ENCODE data around the gene RAPGEF4. TPM values are rescaled to one million over a fixed set of nuclear protein-coding genes. Genes with fewer than 3 reads are reported as not detected.

RAPGEF4 gene
- total RNA-seq, 2 experiments from 2014 or later = 0.33 to 0.72 TPM

DNA sequence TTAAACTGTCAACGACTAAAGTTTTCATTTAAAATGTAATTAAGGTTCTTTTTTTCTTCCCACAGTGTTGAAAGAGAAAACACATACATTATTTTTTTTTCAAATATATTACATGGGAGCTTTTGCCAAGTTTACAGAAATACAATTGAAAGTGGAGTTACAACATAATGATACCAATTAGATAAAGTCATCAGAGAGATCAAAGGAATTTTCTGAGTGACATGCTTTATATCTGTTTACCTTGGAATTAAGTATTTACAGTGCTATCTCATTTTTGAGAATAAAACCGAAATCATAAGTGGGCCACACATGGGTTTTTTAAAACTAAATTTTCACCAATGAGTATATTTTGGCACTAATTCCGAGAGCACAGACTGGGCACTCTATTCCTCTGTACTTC is 165.2 kb downstream of the RAPGEF4 start:
- DNase-seq = no peak
- no peak overlapping the region for H3K27ac Mint-ChIP-seq
- H3K4me1 Mint-ChIP-seq = no peaks in the 10 kb centered on the region
- no peaks in the 10 kb centered on the region for H3K36me3 Mint-ChIP-seq
- H3K9me3 Mint-ChIP-seq = no peaks in the 10 kb centered on the region
- H3K4me3 Mint-ChIP-seq = no peak overlapping the region
- peaks cover 11% of the 10 kb centered on the region for H3K27me3 Mint-ChIP-seq

DNA sequence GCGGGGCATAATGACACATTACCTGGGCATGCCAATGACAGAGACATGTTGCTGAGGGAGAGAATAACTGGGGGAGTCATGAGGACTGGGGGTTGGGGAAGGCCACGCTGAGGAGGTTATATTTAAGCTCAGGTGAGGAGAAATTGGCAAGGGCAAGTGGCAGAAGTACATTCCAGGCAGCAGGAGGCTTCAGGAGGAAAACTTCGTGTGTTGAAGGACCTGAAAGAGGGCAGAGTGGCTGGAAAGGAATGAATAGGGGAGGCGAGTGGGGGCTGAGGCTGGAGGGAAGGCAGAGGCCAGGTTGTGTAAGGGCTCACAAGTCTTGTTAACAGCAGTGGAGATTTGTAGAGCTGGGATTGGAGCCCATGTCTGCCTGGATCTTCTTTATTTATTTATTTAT is 166.3 kb downstream of the RAPGEF4 start:
- Mint-ChIP-seq H3K9me3 (no peaks in the 10 kb centered on the region), H3K36me3 (no peaks in the 10 kb centered on the region), H3K4me1 (no peaks in the 10 kb centered on the region), H3K27ac (no peak overlapping the region), H3K27me3 (peaks cover 11% of the 10 kb centered on the region), H3K4me3 (no peak overlapping the region)
- no peak for DNase-seq

DNA sequence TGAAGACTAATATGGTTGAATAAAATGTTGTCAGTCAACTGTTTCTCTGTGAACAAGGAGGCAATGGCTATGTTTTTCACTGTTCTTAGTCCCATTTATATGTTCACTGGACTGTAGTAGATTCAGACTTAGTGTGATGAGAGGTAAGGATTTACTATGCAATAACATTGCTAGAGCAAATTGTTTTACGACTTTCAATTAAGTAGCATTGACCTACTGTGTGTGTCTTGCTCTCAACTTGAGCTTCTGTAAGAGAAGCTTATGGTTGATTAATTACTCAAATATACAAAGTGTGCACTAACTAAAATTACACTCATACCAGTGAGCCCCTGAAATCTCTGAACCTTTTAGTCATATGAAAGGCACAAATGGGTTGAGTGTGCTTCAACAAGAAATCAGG is 168.6 kb downstream of the RAPGEF4 start:
- Mint-ChIP-seq H3K4me3 (no peak overlapping the region), H3K36me3 (no peaks in the 10 kb centered on the region), H3K4me1 (no peaks in the 10 kb centered on the region), H3K27me3 (no peaks in the 10 kb centered on the region), H3K9me3 (no peaks in the 10 kb centered on the region), H3K27ac (no peak overlapping the region)
- no peak for DNase-seq

- H3K36me3 Mint-ChIP-seq = no peaks in the 10 kb centered on the region
- no peaks in the 10 kb centered on the region for H3K27me3 Mint-ChIP-seq
- no peak for DNase-seq
- no peak overlapping the region for H3K27ac Mint-ChIP-seq
- no peaks in the 10 kb centered on the region for H3K4me1 Mint-ChIP-seq
- H3K9me3 Mint-ChIP-seq = no peaks in the 10 kb centered on the region
- no peak overlapping the region for H3K4me3 Mint-ChIP-seq
Measured at GRCh38 chr2:172905937-172906811, 170.5 kb downstream of the RAPGEF4 start.

DNA sequence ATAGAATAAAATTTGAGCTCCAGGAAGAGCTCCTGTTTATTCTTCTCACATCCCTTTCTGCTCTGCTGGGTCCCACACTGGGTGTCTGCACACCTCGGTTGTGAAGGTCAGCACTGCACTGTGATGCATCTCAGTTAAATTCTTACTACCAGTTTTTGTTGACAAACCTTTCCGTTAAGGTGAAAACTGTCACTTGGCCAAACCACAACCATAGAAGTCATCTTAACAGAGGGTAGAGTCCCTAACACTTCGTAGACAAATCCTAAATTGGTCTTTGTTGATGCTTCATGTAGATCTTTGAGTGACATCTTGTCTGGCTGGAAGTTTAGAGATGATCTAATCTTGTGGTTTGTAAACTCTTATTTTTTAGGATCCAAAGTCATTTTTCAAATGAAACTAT is 172.6 kb downstream of the RAPGEF4 start:
- H3K4me1 Mint-ChIP-seq = peaks cover 8% of the 10 kb centered on the region
- H3K27ac Mint-ChIP-seq = no peak overlapping the region
- no peaks in the 10 kb centered on the region for H3K27me3 Mint-ChIP-seq
- H3K4me3 Mint-ChIP-seq = no peak overlapping the region
- no peak for DNase-seq
- no peaks in the 10 kb centered on the region for H3K36me3 Mint-ChIP-seq
- no peaks in the 10 kb centered on the region for H3K9me3 Mint-ChIP-seq

- H3K9me3 Mint-ChIP-seq = no peaks in the 10 kb centered on the region
- DNase-seq = no peak
- peaks cover 8% of the 10 kb centered on the region for H3K4me1 Mint-ChIP-seq
- no peak overlapping the region for H3K27ac Mint-ChIP-seq
- no peaks in the 10 kb centered on the region for H3K27me3 Mint-ChIP-seq
- H3K4me3 Mint-ChIP-seq = no peak overlapping the region
- H3K36me3 Mint-ChIP-seq = no peaks in the 10 kb centered on the region
Measured at GRCh38 chr2:172909454-172909853, 173.8 kb downstream of the RAPGEF4 start.

DNA sequence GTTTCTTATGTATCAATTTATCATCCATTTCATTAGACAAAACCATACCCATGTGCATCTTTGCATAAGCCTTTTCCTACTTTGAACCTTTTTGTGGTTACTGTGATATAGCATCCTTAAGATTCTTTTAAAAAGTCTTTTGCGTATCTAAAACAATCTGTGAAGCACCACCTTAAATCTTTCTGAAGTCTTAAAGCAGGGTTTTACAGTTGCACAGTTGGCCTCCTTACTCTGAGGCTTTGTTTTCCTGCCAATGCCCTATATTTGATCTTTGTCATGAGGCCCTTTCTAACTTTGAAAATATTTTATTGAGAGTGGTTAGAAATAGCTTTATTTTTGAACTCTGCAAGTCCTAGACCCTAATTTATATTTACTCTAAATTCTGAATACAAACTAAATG is 176.6 kb downstream of the RAPGEF4 start:
- DNase-seq = no peak
- H3K9me3 Mint-ChIP-seq = no peaks in the 10 kb centered on the region
- peaks cover 8% of the 10 kb centered on the region for H3K4me1 Mint-ChIP-seq
- H3K27ac Mint-ChIP-seq = no peak overlapping the region
- no peak overlapping the region for H3K4me3 Mint-ChIP-seq
- H3K27me3 Mint-ChIP-seq = no peaks in the 10 kb centered on the region
- H3K36me3 Mint-ChIP-seq = no peaks in the 10 kb centered on the region

DNA sequence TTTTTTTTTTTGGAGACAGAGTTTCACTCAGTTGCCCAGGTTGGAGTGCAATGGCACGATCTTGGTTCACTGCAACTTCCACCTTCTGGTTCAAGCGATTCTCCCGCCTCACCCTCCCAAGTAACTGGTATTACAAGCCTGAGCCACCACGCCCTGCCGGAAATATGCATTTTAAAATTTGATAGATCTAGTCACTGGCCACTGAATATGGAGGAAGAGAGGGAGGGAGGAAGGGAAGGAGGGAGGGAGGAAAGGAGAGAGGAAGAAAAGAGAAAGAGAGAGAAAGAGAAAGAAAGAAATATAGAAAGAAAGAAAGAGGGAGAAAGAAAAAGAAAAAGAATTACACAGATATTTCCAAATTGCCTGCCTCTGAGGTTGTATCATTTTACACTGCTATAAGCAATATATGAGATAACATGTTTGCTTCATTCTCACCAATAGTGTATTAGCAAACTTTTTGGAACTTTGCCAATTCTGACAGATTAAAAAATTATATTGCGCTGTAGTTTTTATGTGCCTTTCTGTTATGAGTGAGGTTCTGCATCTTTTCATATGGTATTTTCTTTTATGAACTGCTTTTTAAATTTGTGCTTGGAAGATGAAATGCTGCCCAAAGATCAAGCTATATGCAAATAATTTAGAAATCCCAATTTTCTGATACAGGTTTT is 178.8 kb downstream of the RAPGEF4 start:
- H3K36me3 Mint-ChIP-seq = no peaks in the 10 kb centered on the region
- H3K4me3 Mint-ChIP-seq = no peak overlapping the region
- no peaks in the 10 kb centered on the region for H3K9me3 Mint-ChIP-seq
- no peaks in the 10 kb centered on the region for H3K27me3 Mint-ChIP-seq
- H3K4me1 Mint-ChIP-seq = peaks cover 8% of the 10 kb centered on the region
- no peak for DNase-seq
- no peak overlapping the region for H3K27ac Mint-ChIP-seq

- no peaks in the 10 kb centered on the region for H3K36me3 Mint-ChIP-seq
- H3K9me3 Mint-ChIP-seq = no peaks in the 10 kb centered on the region
- peaks cover 2% of the 10 kb centered on the region for H3K4me1 Mint-ChIP-seq
- DNase-seq = no peak
- H3K27me3 Mint-ChIP-seq = no peaks in the 10 kb centered on the region
- no peak overlapping the region for H3K4me3 Mint-ChIP-seq
- H3K27ac Mint-ChIP-seq = no peak overlapping the region
Measured at GRCh38 chr2:172917716-172918115, 182.1 kb downstream of the RAPGEF4 start.

- Mint-ChIP-seq H3K27ac (no peak overlapping the region), H3K4me1 (peaks cover 3% of the 10 kb centered on the region), H3K36me3 (no peaks in the 10 kb centered on the region), H3K9me3 (no peaks in the 10 kb centered on the region), H3K4me3 (no peak overlapping the region), H3K27me3 (no peaks in the 10 kb centered on the region)
- no peak for DNase-seq
Measured at GRCh38 chr2:172919732-172920131, 184.1 kb downstream of the RAPGEF4 start.

GRCh38 chr2:172921532-172922236 is 186.0 kb downstream of the RAPGEF4 start:
- DNase-seq = no peak
- peaks cover 4% of the 10 kb centered on the region for H3K27me3 Mint-ChIP-seq
- H3K36me3 Mint-ChIP-seq = no peaks in the 10 kb centered on the region
- no peaks in the 10 kb centered on the region for H3K9me3 Mint-ChIP-seq
- H3K27ac Mint-ChIP-seq = no peak overlapping the region
- H3K4me1 Mint-ChIP-seq = peaks cover 3% of the 10 kb centered on the region
- no peak overlapping the region for H3K4me3 Mint-ChIP-seq

- H3K27me3 Mint-ChIP-seq = peaks cover 4% of the 10 kb centered on the region
- H3K9me3 Mint-ChIP-seq = no peaks in the 10 kb centered on the region
- peaks cover 3% of the 10 kb centered on the region for H3K4me1 Mint-ChIP-seq
- H3K27ac Mint-ChIP-seq = no peak overlapping the region
- no peak overlapping the region for H3K4me3 Mint-ChIP-seq
- H3K36me3 Mint-ChIP-seq = no peaks in the 10 kb centered on the region
- no peak for DNase-seq
Measured at GRCh38 chr2:172922306-172922705, 186.7 kb downstream of the RAPGEF4 start.

DNA sequence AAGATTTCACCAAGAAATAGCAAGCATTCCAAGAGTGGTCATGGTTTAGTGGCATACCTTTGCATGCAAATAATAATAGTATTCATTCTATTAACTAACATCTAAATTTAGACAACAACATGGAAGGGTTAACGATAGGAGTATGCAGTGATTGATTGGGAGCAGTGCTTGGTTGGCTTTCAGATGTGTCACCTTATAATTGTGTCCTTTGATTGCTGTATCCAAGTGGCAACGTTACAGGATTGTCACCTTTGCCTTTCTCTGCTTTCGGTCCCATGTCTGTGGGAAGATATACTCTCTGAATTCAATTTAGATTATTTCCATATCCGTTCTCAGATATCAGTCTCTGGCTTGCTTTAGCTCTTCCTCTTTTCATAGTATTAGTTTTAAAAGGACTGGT is 187.2 kb downstream of the RAPGEF4 start:
- peaks cover 4% of the 10 kb centered on the region for H3K27me3 Mint-ChIP-seq
- no peak overlapping the region for H3K27ac Mint-ChIP-seq
- H3K4me1 Mint-ChIP-seq = peaks cover 3% of the 10 kb centered on the region
- DNase-seq = no peak
- no peak overlapping the region for H3K4me3 Mint-ChIP-seq
- H3K9me3 Mint-ChIP-seq = no peaks in the 10 kb centered on the region
- no peaks in the 10 kb centered on the region for H3K36me3 Mint-ChIP-seq

DNA sequence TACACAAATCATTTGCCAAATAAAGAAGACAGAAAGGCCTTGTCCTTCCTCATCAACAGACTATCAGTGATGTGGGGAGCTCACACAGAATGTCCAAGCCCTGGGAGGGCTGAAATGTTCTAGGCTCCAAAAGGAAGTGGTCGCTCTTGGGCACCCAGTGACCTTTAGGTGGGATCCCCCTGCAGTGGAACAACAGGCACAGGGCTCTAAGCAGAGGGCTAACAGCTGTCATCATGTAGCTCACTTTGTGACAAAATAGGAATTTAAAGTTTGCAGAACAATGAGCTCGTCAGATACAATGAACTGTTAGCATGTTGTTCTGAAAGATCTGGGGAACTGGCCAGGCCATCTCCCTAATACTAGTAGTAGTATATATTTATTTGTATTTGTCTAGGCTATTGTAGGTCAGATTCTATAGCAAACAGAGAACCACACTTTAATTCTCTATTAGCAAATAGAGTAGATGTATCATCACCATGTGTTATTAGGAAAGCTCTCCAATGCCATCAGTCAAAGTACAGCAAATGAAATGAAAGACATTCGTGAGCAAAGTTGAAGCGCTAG is 188.5 kb downstream of the RAPGEF4 start:
- peaks cover 4% of the 10 kb centered on the region for H3K27me3 Mint-ChIP-seq
- no peaks in the 10 kb centered on the region for H3K9me3 Mint-ChIP-seq
- H3K27ac Mint-ChIP-seq = no peak overlapping the region
- H3K36me3 Mint-ChIP-seq = no peaks in the 10 kb centered on the region
- DNase-seq = no peak
- peaks cover 3% of the 10 kb centered on the region for H3K4me1 Mint-ChIP-seq
- H3K4me3 Mint-ChIP-seq = no peak overlapping the region

DNA sequence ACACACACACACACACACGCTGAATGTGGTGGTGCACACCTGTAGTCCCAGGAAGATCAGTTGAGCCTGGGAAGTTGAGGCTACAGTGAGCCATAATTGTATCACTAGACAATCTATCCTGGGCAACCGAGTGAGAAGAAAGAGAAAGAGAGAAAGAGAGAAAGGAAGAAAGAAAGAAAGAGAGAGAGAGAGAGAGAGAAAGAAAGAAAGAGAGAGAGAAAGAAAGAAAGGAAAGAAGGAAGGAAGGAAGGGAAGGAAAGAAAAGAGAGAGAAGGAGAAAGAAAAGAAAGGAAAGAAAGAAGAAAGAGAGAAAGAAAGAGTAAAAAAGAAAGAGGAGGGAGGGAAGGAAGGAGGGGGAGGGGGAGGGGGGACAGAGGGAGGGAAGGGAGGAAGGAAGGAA is 190.0 kb downstream of the RAPGEF4 start:
- Mint-ChIP-seq H3K27ac (no peak overlapping the region), H3K9me3 (no peaks in the 10 kb centered on the region), H3K4me3 (no peak overlapping the region), H3K4me1 (peaks cover 4% of the 10 kb centered on the region), H3K27me3 (peaks cover 13% of the 10 kb centered on the region), H3K36me3 (no peaks in the 10 kb centered on the region)
- no peak for DNase-seq

Data from activated naive CD8-positive, alpha-beta T cell treated with anti-CD3 and anti-CD28 coated beads for 36 hours (primary cell).